Upper lobe of left lung (tissue), 4 donors: ENCODE data around the gene RRAD.

Experiments
- EP300 ChIP-seq, 4 donors: sonication (generic); formaldehyde crosslinking; IDR thresholded peaks; one replicate each; pipeline ENCODE4 v1.5.1; 2017; ENCODE audit warnings: antibody characterized with exemption in 4 of 4, control low read depth in 2 of 4
- POLR2A ChIP-seq, 4 donors: fragments of 450-650 bp; IDR thresholded peaks; one replicate each; pipeline ENCODE4 v1.5.1; 2016 to 2017; ENCODE audit warnings: antibody characterized with exemption in 4 of 4, mild to moderate bottlenecking in 2 of 4
- TF ChIP-seq, protein P1 (sequence below), 6 experiments: fragments of 450-650 bp in 4 of 6; fragments of 200-600 bp in 2 of 6; sonication (generic) in 2 of 6; IDR thresholded peaks; one replicate each; pipeline ENCODE4 v1.5.1; 2016 to 2019; ENCODE audit warnings: antibody characterized with exemption in 6 of 6

DNA sequence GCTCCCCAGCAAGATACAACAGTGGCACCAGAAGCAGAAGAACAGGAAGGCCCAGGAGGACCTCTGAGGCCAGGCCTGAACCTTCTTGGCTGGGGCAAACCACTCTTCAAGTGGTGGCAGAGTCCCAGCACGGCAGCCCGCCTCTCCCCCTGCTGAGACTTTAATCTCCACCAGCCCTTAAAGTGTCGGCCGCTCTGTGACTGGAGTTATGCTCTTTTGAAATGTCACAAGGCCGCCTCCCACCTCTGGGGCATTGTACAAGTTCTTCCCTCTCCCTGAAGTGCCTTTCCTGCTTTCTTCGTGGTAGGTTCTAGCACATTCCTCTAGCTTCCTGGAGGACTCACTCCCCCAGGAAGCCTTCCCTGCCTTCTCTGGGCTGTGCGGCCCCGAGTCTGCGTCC, 47.6 kb upstream of the RRAD start:
- TF ChIP-seq, protein P1, sequence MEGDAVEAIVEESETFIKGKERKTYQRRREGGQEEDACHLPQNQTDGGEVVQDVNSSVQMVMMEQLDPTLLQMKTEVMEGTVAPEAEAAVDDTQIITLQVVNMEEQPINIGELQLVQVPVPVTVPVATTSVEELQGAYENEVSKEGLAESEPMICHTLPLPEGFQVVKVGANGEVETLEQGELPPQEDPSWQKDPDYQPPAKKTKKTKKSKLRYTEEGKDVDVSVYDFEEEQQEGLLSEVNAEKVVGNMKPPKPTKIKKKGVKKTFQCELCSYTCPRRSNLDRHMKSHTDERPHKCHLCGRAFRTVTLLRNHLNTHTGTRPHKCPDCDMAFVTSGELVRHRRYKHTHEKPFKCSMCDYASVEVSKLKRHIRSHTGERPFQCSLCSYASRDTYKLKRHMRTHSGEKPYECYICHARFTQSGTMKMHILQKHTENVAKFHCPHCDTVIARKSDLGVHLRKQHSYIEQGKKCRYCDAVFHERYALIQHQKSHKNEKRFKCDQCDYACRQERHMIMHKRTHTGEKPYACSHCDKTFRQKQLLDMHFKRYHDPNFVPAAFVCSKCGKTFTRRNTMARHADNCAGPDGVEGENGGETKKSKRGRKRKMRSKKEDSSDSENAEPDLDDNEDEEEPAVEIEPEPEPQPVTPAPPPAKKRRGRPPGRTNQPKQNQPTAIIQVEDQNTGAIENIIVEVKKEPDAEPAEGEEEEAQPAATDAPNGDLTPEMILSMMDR (IDR thresholded peaks at IDR 0.05) = no peak
- no peak for TF ChIP-seq EP300 (IDR thresholded peaks at IDR 0.05)
- no peak for TF ChIP-seq POLR2A (IDR thresholded peaks at IDR 0.05)
